Middle frontal gyrus (tissue), 1 donor: ENCODE results near the gene TRIM10.
"Not testable (repeated sequence)": the region's sequence is repeated elsewhere in the genome, so short reads cannot be mapped to it uniquely, and the experiment has no call there.

Experiments
- DNase-seq: peaks from one replicate; pipeline ENCODE4 v3.0.0-alpha.2; 2015; ENCODE audit warnings: low spot score; ENCODE audit errors: extremely low spot score

TRIM10 gene

GRCh38 chr6:30154709-30155519 lies 6.1 kb downstream of the TRIM10 start:
- DNase-seq: no peak

- DNase-seq: no peak
Observed at GRCh38 chr6:30154061-30154460, 7.0 kb downstream of the TRIM10 start.

DNA sequence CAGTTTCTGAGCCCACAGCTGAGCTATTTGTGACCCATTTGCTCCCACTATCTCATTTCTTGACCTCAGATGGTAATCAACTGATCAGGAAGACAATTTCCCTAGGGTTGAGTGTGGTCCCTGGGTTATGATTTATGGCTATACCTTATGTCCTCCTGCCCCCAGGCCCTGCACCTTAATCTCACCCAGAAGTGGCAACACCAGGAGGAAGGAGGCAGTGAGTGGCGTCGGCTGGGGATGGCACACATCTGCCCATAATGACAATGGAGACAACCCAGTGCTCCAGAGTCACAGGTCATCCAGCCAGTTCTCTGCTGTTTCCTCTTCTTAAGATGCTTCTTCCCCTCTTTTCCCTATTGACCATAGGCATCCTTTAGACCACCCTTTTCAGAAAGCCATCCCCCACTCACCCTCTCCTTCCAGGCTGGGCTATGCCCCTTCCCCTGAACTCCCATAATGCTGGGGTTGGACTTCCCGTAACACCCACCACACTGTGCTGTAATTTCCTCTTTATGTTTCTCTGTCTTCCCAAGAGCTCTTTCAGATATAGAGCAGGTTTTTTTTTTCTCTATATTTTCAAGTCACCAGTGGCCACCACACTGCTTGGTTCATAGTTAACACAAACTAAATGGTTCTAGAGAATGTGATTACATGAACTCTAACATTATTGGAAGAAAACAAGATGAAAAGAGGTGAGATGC lies 8.0 kb downstream of the TRIM10 start:
- DNase-seq: no peak

- DNase-seq: no peak
Observed at GRCh38 chr6:30152016-30152673, 8.9 kb downstream of the TRIM10 start.

DNA sequence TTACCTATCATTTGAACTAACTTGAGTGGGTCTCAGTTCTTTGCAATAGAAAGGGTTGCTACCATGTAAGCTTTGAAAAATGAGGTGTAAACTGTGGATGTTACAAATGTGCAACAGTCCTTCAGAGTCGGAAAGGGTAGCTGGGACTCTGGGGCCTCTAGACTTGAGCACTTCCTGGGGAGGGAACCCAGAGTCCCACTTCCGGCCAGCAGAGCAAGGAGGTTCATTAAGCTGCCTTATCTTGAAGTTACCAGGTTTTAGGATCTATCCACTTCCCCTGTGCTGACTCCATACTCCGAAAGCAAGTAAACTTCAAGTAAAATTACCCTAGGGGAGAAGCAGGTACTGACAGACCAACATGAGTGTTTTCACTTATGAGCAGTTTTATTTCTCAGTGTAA lies 9.4 kb downstream of the TRIM10 start:
- DNase-seq: no peak

DNA sequence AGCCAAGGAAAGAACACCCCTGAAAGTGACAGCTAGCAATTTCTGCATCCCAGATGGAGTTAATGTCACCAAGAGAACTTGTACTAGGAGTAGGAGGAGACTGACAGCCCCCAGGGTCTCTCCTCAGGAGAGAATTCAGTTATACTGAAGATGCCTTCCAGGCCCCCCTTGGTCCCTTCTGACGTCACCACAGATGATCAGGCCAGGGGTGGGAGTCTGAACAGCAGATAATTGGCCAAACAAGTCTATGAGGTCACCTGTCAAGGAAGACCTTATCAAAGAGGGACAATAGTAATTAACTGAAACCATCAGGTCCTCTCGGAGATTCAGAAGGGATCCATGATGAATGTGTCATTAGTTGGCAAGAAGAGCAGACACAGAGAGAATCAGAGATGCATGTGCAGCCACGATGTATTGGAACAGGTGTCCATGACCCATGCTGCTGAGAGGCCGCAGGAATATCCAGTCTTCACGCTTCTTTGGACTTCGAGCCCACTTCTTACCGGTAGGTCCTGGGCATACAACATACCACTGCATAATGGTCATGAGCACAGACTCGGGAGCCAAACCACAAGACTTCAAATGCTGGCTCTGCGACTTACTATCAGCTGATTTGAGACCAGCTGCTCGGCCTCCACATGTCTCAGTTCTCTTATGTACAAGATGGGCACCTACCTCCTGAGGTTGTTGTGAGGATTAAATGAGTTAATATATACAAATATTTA lies 10.2 kb downstream of the TRIM10 start:
- no peak for DNase-seq

- DNase-seq: no peak
Observed at GRCh38 chr6:30149858-30150550, 11.0 kb downstream of the TRIM10 start.

- DNase-seq: no peak
Observed at GRCh38 chr6:30149234-30149633, 11.8 kb downstream of the TRIM10 start.

DNA sequence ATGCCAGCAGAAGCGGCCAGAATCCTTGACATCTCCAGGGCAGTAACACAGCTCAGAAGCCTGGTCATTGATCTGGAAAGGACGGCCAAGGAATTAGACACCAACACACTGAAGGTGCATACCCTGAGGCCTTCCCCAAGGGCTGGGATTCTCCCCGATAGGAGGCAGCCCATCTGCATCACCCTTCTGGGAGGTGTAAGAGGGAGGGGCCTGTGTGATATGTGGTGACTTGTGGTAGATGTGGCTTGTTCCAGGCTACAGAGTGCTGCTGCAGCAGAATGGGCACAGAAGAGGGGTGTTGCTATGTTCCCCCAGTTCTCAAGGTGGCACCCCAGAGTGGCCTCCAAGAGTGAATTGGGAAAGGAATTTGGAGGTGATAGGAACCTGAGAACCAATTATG lies 13.9 kb downstream of the TRIM10 start:
- no peak for DNase-seq

DNA sequence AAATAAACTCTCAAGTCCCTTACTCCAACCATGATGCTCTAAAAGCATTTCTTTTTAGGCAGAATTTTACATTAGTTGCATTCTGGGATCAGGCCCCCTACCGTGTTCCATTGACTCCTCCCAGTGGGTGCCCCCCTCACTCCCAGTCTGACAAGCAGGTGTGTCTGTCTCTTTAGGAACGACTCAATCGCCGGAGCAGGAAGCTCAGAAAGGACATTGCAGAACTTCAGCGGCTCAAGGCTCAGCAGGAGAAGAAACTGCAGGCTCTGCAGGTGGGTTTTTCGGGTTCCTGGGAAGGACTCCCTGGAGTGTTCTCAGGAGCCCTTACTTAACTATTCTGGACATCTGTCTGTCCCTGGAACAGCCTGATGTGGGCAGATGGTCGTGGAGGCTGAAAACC lies 15.2 kb downstream of the TRIM10 start:
- no peak for DNase-seq

- no peak for DNase-seq
Observed at GRCh38 chr6:30144811-30145210, 16.2 kb downstream of the TRIM10 start.

- DNase-seq: no peak
Observed at GRCh38 chr6:30143780-30144179, 17.2 kb downstream of the TRIM10 start.

- DNase-seq: no peak
Observed at GRCh38 chr6:30142665-30143064, 18.3 kb downstream of the TRIM10 start.

- DNase-seq: not testable (repeated sequence)
Observed at GRCh38 chr6:30140240-30140639, 20.8 kb downstream of the TRIM10 start.

- DNase-seq: no peak
Observed at GRCh38 chr6:30136570-30137286, 24.3 kb downstream of the TRIM10 start.

- no peak for DNase-seq
Observed at GRCh38 chr6:30135757-30136156, 25.3 kb downstream of the TRIM10 start, which contains the start of gene TRIM40. TSS of gene TRIM40 (plus strand) at chr6:30136140. CDS start at chr6:30137037, 897 bp downstream.

GRCh38 chr6:30135147-30135546 lies 25.9 kb downstream of the TRIM10 start:
- DNase-seq: no peak

- DNase-seq: no peak
Observed at GRCh38 chr6:30131947-30132497, 29.0 kb downstream of the TRIM10 start.

DNA sequence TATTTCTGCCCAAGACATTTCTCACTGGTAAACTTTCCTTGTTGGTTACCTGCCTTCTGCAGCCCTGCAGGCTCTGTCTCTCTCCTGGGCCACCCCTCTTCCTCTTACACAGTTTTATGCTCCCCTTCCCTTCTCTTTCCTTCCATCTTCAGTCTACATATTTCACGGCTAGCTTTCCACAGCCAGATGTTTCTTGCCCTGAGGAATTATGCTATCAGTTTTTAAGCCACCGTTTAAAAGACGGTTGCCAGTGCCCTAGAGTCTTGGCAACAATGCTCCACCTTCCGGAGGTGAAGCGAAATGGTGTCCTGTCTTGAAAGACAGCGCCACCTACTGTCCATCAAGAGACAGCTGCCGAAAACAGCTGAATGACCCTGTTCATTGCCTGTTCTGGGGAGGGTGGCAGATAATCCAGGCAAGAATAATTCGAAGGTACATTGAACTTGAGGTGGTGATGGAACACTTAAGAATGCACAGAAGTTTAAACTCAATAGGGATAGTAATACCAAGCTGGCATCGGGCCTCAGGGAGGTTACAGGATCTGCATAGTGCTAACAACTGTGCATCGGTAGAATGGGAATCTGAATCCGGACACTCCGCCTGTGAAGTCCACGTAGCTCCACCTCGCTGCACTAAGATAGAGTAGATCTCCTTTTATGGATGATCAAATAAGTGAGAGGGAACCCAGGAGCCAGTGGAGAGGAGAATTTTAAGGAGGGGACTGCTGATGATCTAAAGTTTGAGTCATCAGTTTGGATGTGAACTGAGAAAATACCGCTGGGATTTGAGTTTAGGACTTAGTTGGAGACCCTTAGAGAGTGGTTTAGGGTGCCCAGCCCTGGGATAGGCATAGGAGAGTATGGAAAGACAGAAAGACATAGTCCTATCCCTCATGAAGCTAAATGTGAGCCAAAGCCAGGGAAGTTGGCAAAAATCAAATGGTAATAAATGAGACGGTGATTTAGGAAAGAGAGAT lies 29.8 kb downstream of the TRIM10 start:
- peak; percentile 50 for DNase-seq
